GM19099 (cell line): Measurements from ENCODE around the gene UGT1A8.

ENCODE experiments used
- POLR2A ChIP-seq: IDR thresholded peaks from 3 replicates; pipeline ENCODE4 v1.6.1; 2011; ENCODE audit warnings: low read depth; ENCODE audit not compliant: insufficient read length; ENCODE audit errors: extremely low read depth

UGT1A8 gene

GRCh38 chr2:233769260-233769659 is 151.8 kb downstream of the UGT1A8 start:
- no peak for TF ChIP-seq POLR2A

GRCh38 chr2:233772153-233772552 is 154.7 kb downstream of the UGT1A8 start:
- no peak for TF ChIP-seq POLR2A

- no peak for TF ChIP-seq POLR2A
Measured at GRCh38 chr2:233772583-233772982, 155.2 kb downstream of the UGT1A8 start.

- TF ChIP-seq POLR2A, result no peak
Measured at GRCh38 chr2:233773854-233774253, 156.4 kb downstream of the UGT1A8 start.

GRCh38 chr2:233775414-233775813 is 158.0 kb downstream of the UGT1A8 start:
- no peak for TF ChIP-seq POLR2A

- TF ChIP-seq POLR2A, result no peak
Measured at GRCh38 chr2:233778030-233778429, 160.6 kb downstream of the UGT1A8 start, which contains the start of gene MROH2A. Gene MROH2A, plus strand, starts transcription at chr2:233778330. Its CDS starts 1,029 bp downstream, at chr2:233779359.

GRCh38 chr2:233779722-233780121 is 162.3 kb downstream of the UGT1A8 start:
- no peak for TF ChIP-seq POLR2A

- TF ChIP-seq POLR2A, result no peak
Measured at GRCh38 chr2:233780771-233781170, 163.3 kb downstream of the UGT1A8 start.

- TF ChIP-seq POLR2A, result no peak
Measured at GRCh38 chr2:233789554-233789953, 172.1 kb downstream of the UGT1A8 start.

- TF ChIP-seq POLR2A, result no peak
Measured at GRCh38 chr2:233791151-233791882, 173.9 kb downstream of the UGT1A8 start.

- no peak for TF ChIP-seq POLR2A
Measured at GRCh38 chr2:233791883-233792329, 174.5 kb downstream of the UGT1A8 start.

GRCh38 chr2:233792720-233793119 is 175.3 kb downstream of the UGT1A8 start:
- TF ChIP-seq POLR2A, result no peak

- no peak for TF ChIP-seq POLR2A
Measured at GRCh38 chr2:233793465-233794127, 176.2 kb downstream of the UGT1A8 start.

GRCh38 chr2:233794128-233794658 is 176.8 kb downstream of the UGT1A8 start:
- no peak for TF ChIP-seq POLR2A

GRCh38 chr2:233795735-233796171 is 178.3 kb downstream of the UGT1A8 start:
- TF ChIP-seq POLR2A, result no peak

- TF ChIP-seq POLR2A, result no peak
Measured at GRCh38 chr2:233796254-233796653, 178.8 kb downstream of the UGT1A8 start.

- no peak for TF ChIP-seq POLR2A
Measured at GRCh38 chr2:233798335-233799086, 181.1 kb downstream of the UGT1A8 start.
